Iris pigment epithelial cell (primary cell): ENCODE measurements around the gene ZHX3.

Experiments
- DNase-seq: peaks from one replicate; pipeline ENCODE4 v3.0.0-alpha.2; 2011; ENCODE audit warnings: low read depth

ZHX3 gene

GRCh38 chr20:41170386-41171105, 147.0 kb downstream of the ZHX3 start:
- no peak for DNase-seq

- DNase-seq: peak; percentile 69
These were observed 147.7 kb downstream of the ZHX3 start for GRCh38 chr20:41169791-41170351.

- DNase-seq: no peak
These were observed 148.3 kb downstream of the ZHX3 start for GRCh38 chr20:41169162-41169690.

- no peak for DNase-seq
These were observed 149.0 kb downstream of the ZHX3 start for GRCh38 chr20:41168281-41169161.

GRCh38 chr20:41167481-41168253, 149.9 kb downstream of the ZHX3 start:
- DNase-seq: no peak

GRCh38 chr20:41167118-41167470, 150.4 kb downstream of the ZHX3 start:
- DNase-seq: no peak

GRCh38 chr20:41166201-41167117, 151.1 kb downstream of the ZHX3 start:
- no peak for DNase-seq

GRCh38 chr20:41165001-41165882, 152.3 kb downstream of the ZHX3 start:
- no peak for DNase-seq

- DNase-seq: no peak
These were observed 153.7 kb downstream of the ZHX3 start for GRCh38 chr20:41163821-41164220.

GRCh38 chr20:41162396-41162795, 155.1 kb downstream of the ZHX3 start:
- DNase-seq: no peak

- no peak for DNase-seq
These were observed 155.6 kb downstream of the ZHX3 start for GRCh38 chr20:41161886-41162285.

GRCh38 chr20:41160686-41161085, 156.8 kb downstream of the ZHX3 start:
- DNase-seq: no peak

- no peak for DNase-seq
These were observed 158.0 kb downstream of the ZHX3 start for GRCh38 chr20:41159547-41159946.

GRCh38 chr20:41158082-41158625, 159.4 kb downstream of the ZHX3 start:
- DNase-seq: no peak

GRCh38 chr20:41155261-41155660, 162.3 kb downstream of the ZHX3 start:
- peak; percentile 61 for DNase-seq

- DNase-seq: no peak
These were observed 162.9 kb downstream of the ZHX3 start for GRCh38 chr20:41154436-41155176.

GRCh38 chr20:41152108-41152757, 165.3 kb downstream of the ZHX3 start:
- DNase-seq: no peak

- no peak for DNase-seq
These were observed 166.2 kb downstream of the ZHX3 start for GRCh38 chr20:41151134-41151869.
